Kidney epithelial cell (primary cell): Measurements from ENCODE around the gene TBC1D16. TPM values are rescaled to one million over a fixed set of nuclear protein-coding genes. Genes with fewer than 3 reads are reported as not detected.

ENCODE experiments used
- DNase-seq: peaks from one replicate; pipeline ENCODE4 v3.0.0-alpha.2; 2010; ENCODE audit warnings: low read depth
- H3K27me3 ChIP-seq: 2 replicates; pipeline ENCODE4 v1.6.0; 2011; ENCODE audit warnings: low read length; ENCODE audit not compliant: control insufficient read depth, insufficient read depth
- H3K36me3 ChIP-seq: 2 replicates; pipeline ENCODE4 v1.5.1; 2011; ENCODE audit warnings: low read length; ENCODE audit not compliant: control insufficient read depth, insufficient read depth
- H3K4me3 ChIP-seq: 2 replicates; pipeline ENCODE4 v1.5.1; 2011; ENCODE audit warnings: low read depth, mild to moderate bottlenecking, control low read depth, low read length
- CTCF ChIP-seq: IDR thresholded peaks from 2 replicates; pipeline ENCODE4 v1.5.1; 2011; ENCODE audit warnings: mild to moderate bottlenecking, moderate library complexity, low read length, control low read depth, inconsistent platforms; ENCODE audit not compliant: insufficient read depth, poor library complexity, severe bottlenecking
- total RNA-seq: library from RNA; depleted of rRNA; stranded (reverse); fragments of >200 nt; gene quantifications from 2 replicates; pipeline ENCODE4 v1.2.3, GENCODE V29; 2015

The TBC1D16 gene
- total RNA-seq, 1 donor from 2014 or later, result 58.5 TPM

- TF ChIP-seq CTCF, result no peak
- Histone ChIP-seq H3K36me3 (no peaks in the 10 kb centered on the region), H3K27me3 (no peaks in the 10 kb centered on the region), H3K4me3 (no peak overlapping the region)
- DNase-seq, result no peak
Measured at GRCh38 chr17:79990051-79990592, 45.5 kb downstream of the TBC1D16 start.

GRCh38 chr17:79989106-79989835, 46.4 kb downstream of the TBC1D16 start:
- no peak for DNase-seq
- no peak for TF ChIP-seq CTCF
- Histone ChIP-seq H3K4me3 (no peak overlapping the region), H3K27me3 (no peaks in the 10 kb centered on the region), H3K36me3 (no peaks in the 10 kb centered on the region)

DNA sequence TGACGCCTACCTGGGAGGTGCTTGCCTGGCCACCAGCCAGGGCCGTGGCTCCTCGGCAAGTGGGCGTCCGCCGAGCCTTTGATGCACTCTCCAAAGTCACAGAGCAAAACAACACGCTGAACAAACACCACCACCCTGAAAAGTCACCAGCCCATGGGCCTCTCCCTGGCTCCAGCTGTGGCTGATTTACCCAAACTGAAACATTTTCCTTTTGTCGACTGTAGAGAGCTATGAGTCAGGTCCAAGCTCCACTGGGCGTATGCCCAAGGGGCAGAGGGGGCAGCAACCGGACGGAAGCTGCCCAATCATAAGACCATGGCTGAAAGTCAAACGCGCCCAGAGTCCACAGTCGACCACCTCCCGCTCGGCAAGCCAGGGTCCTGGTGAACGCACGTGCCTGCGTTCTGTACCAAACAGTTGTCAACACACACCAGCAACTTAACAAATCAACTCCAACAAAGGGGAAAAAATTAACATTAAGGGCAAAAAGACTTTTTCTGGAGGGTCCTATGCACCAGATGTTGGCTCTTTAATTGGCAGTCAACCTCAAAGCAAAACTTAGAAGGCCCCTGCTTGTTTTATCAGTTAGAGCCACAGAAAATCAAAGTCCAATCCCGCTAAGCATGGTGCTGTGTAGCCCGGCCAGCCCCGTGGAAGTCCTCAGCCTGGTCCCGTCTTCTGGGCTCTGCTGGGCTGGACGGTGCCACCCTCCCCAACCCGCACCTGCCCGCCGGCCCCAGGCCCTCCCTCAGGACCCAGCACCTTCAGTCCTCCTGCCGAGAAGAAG, 47.3 kb downstream of the TBC1D16 start:
- DNase-seq, result peak; percentile 25
- Histone ChIP-seq H3K36me3 (no peaks in the 10 kb centered on the region), H3K27me3 (no peaks in the 10 kb centered on the region), H3K4me3 (no peak overlapping the region)
- TF ChIP-seq CTCF, result no peak

DNA sequence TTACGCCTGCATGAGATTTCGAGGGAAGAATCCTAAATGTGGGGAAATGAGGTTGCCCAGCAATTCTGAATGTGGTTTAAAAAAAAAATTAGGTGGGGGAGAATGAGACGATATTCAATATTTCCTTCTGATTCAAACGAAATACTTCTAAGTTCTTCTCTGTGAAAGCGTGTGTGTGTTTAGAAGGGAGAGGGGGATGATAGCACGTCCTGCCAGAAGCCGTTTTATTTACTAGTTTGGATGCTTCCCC, 47.8 kb downstream of the TBC1D16 start:
- no peak for DNase-seq
- H3K4me3 ChIP-seq, result no peak overlapping the region
- no peak for TF ChIP-seq CTCF

DNA sequence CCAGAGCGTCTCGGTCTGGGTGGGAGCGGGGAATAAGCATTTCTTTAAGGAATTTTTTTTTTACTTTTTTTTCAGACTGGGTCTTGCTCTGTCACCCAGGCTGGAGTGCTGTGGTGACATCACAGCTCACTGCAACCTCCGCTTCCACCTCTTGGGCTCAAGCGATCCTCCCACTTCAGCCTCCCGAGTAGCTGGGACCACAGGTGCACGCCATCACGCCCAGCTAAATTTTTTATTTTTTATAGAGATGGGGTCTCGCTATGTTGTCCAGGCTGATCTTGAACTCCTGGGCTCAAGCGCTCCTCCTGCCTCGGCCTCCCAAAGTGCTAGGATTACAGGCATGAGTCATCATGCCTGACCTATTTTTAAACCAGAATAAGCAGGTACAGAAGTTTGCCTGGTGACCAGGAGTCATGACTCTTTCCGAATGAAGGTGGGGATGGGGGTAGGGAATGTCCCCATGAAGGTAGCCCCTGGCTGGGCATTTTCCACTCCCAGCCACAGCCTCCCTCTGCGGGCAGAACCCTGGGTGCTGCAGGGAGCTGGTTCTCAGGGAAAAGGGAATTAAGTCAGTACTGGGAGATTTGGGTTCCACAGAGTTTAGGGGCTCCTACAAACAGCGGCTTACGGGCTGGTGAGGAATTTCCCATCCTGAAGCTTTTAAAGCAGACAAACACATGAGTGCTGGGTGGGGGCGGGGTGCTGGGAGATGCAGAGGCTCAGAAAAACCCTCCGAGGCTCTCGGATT, 48.3 kb downstream of the TBC1D16 start:
- TF ChIP-seq CTCF, result no peak
- no peaks in the 10 kb centered on the region for H3K27me3 ChIP-seq
- no peaks in the 10 kb centered on the region for H3K36me3 ChIP-seq
- no peak overlapping the region for H3K4me3 ChIP-seq
- DNase-seq, result no peak

More for the DNA sequence above, 47.8 kb downstream of the TBC1D16 start:
- Histone ChIP-seq H3K27me3 (no peaks in the 10 kb centered on the region), H3K36me3 (no peaks in the 10 kb centered on the region)
